PFSK-1 (cell line): ENCODE data around the gene PRDX3.

Experiments used
- FOXP2 ChIP-seq: optimal IDR thresholded peaks from 2 replicates; pipeline ENCODE3; 2011; ENCODE audit warnings: borderline replicate concordance, control low read depth, inconsistent platforms; ENCODE audit not compliant: insufficient read depth; ENCODE audit errors: extremely low read length, extremely low read depth
- POLR2AphosphoS5 ChIP-seq: IDR thresholded peaks from 2 replicates; pipeline ENCODE4 v1.6.1; 2012; ENCODE audit warnings: low read depth, mild to moderate bottlenecking, control low read depth, low read length, moderate library complexity
- SIN3A ChIP-seq: IDR thresholded peaks from 2 replicates; pipeline ENCODE4 v1.6.1; 2012; ENCODE audit warnings: mild to moderate bottlenecking, low read length, moderate library complexity, borderline replicate concordance; ENCODE audit not compliant: insufficient read depth
- TAF1 ChIP-seq: IDR thresholded peaks from 2 replicates; pipeline ENCODE4 v1.6.1; 2012; ENCODE audit warnings: low read length, control low read depth, borderline replicate concordance; ENCODE audit not compliant: insufficient read depth
- TF ChIP-seq, protein P1 (sequence below), 2 experiments: IDR thresholded peaks; 2 replicates each; pipeline versions ENCODE4 v1.6.1 to v1.8.0; 2011 to 2012; ENCODE audit warnings: low read depth in 2 of 2, low read length in 2 of 2, control low read depth in 1 of 2, inconsistent platforms in 1 of 2, mild to moderate bottlenecking in 1 of 2, moderate library complexity in 1 of 2; ENCODE audit not compliant: insufficient read depth in 1 of 2

The PRDX3 gene

GRCh38 chr10:119217401-119217800 is 38.8 kb upstream of the PRDX3 start:
- TF ChIP-seq SIN3A, result no peak
- no peak for TF ChIP-seq FOXP2
- no peak for TF ChIP-seq TAF1
- TF ChIP-seq, protein P1, sequence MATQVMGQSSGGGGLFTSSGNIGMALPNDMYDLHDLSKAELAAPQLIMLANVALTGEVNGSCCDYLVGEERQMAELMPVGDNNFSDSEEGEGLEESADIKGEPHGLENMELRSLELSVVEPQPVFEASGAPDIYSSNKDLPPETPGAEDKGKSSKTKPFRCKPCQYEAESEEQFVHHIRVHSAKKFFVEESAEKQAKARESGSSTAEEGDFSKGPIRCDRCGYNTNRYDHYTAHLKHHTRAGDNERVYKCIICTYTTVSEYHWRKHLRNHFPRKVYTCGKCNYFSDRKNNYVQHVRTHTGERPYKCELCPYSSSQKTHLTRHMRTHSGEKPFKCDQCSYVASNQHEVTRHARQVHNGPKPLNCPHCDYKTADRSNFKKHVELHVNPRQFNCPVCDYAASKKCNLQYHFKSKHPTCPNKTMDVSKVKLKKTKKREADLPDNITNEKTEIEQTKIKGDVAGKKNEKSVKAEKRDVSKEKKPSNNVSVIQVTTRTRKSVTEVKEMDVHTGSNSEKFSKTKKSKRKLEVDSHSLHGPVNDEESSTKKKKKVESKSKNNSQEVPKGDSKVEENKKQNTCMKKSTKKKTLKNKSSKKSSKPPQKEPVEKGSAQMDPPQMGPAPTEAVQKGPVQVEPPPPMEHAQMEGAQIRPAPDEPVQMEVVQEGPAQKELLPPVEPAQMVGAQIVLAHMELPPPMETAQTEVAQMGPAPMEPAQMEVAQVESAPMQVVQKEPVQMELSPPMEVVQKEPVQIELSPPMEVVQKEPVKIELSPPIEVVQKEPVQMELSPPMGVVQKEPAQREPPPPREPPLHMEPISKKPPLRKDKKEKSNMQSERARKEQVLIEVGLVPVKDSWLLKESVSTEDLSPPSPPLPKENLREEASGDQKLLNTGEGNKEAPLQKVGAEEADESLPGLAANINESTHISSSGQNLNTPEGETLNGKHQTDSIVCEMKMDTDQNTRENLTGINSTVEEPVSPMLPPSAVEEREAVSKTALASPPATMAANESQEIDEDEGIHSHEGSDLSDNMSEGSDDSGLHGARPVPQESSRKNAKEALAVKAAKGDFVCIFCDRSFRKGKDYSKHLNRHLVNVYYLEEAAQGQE (IDR thresholded peaks at IDR 0.05; ENCODE audit: insufficient read depth in 1 of 2, low read depth in 2 of 2, low read length in 2 of 2), result no peak
- no peak for TF ChIP-seq POLR2AphosphoS5

GRCh38 chr10:119216127-119216526 is 37.5 kb upstream of the PRDX3 start:
- TF ChIP-seq SIN3A (no peak), POLR2AphosphoS5 (no peak), TAF1 (no peak), FOXP2 (no peak)
- TF ChIP-seq, protein P1 (IDR thresholded peaks at IDR 0.05; ENCODE audit: insufficient read depth in 1 of 2, low read depth in 2 of 2, low read length in 2 of 2), result no peak

- TF ChIP-seq SIN3A, result no peak
- no peak for TF ChIP-seq POLR2AphosphoS5
- TF ChIP-seq, protein P1 (IDR thresholded peaks at IDR 0.05; ENCODE audit: insufficient read depth in 1 of 2, low read depth in 2 of 2, low read length in 2 of 2), result no peak
- TF ChIP-seq FOXP2, result no peak
- no peak for TF ChIP-seq TAF1
Measured at GRCh38 chr10:119215371-119215770, 36.8 kb upstream of the PRDX3 start.

DNA sequence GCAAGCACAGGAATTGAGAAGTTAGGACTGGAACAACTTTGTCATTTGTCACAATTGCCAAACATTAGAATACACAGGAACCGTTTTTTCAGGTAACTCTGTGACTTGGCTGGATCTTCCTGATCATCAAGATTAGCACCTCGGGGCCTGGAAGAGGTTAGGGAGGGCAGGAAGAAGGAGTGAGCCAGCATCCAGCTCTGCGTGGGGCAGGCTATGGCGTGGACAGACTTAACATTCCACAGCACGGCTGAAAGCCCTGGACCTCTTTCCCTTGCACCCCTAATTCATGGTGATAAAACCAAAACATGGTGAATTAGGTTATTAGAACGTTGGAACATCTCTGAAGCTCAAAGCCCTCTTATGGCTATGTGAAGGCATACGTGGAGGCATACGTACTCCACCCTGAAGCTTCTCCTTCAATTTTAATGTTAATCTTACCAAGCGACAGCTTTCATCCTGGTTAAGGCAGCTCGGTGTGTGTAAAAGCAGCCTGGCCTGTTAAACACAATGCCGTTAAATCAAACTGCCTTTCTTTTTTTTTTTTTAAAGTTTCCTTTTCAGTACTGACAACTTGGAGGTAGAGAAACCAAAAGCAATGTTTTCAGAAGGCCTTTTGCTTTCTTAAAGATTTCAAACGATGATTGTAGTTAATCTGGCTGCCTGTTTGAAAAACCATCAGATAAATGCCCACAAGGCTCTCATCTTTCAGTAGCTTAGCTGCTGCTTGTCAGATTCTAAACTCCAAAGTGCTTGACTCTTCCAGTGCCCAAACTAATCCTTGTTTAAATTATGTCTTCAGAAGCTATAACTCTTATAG is 33.2 kb upstream of the PRDX3 start:
- TF ChIP-seq FOXP2, result no peak
- no peak for TF ChIP-seq SIN3A
- TF ChIP-seq TAF1, result no peak
- TF ChIP-seq, protein P1 (IDR thresholded peaks at IDR 0.05; ENCODE audit: insufficient read depth in 1 of 2, low read depth in 2 of 2, low read length in 2 of 2), result no peak
- no peak for TF ChIP-seq POLR2AphosphoS5
